WTC11 (cell line): ENCODE data around the gene CNPY3.

ENCODE experiments used
- ESRRA ChIP-seq: sonication (generic); formaldehyde crosslinking; IDR thresholded peaks from 2 replicates; pipeline ENCODE4 v1.8.1; 2022; ENCODE audit warnings: mild to moderate bottlenecking, missing genetic modification reagents, borderline replicate concordance
- MYBL2 ChIP-seq: sonication (generic); formaldehyde crosslinking; IDR thresholded peaks from 2 replicates; pipeline ENCODE4 v1.8.1; 2023; ENCODE audit warnings: mild to moderate bottlenecking, moderate library complexity, missing genetic modification reagents
- SMAD4 ChIP-seq: sonication (generic); formaldehyde crosslinking; IDR thresholded peaks from 2 replicates; pipeline ENCODE4 v1.8.0; 2022; ENCODE audit warnings: mild to moderate bottlenecking, missing genetic modification reagents
- SP1 ChIP-seq: sonication (generic); formaldehyde crosslinking; conservative IDR thresholded peaks from 2 replicates; pipeline ENCODE4 v1.8.1; 2022; ENCODE audit warnings: missing genetic modification reagents
- TEAD1 ChIP-seq: sonication (generic); formaldehyde crosslinking; IDR thresholded peaks from 2 replicates; pipeline ENCODE4 v1.8.0; 2022; ENCODE audit warnings: mild to moderate bottlenecking, missing genetic modification reagents
- ZBTB21 ChIP-seq: sonication (generic); formaldehyde crosslinking; IDR thresholded peaks from 2 replicates; pipeline ENCODE4 v1.8.1; 2023; ENCODE audit warnings: mild to moderate bottlenecking, missing genetic modification reagents, borderline replicate concordance
- ZNF138 ChIP-seq: sonication (generic); formaldehyde crosslinking; conservative IDR thresholded peaks from 2 replicates; pipeline ENCODE4 v1.8.1; 2022; ENCODE audit warnings: mild to moderate bottlenecking, moderate library complexity, missing genetic modification reagents
- TF ChIP-seq, protein P1 (sequence below): sonication (generic); formaldehyde crosslinking; IDR thresholded peaks from 2 replicates; pipeline ENCODE4 v1.8.0; 2023; ENCODE audit warnings: missing genetic modification reagents
- TF ChIP-seq, protein P2 (sequence below): sonication (generic); formaldehyde crosslinking; IDR thresholded peaks from 2 replicates; pipeline ENCODE4 v1.8.0; 2022; ENCODE audit warnings: mild to moderate bottlenecking, missing genetic modification reagents
- TF ChIP-seq, protein P3 (sequence below): fragments of 200-600 bp; IDR thresholded peaks from 2 replicates; pipeline ENCODE4 v1.8.0; 2022; ENCODE audit warnings: antibody characterized with exemption
- TF ChIP-seq, protein P4 (sequence below): sonication (generic); formaldehyde crosslinking; IDR thresholded peaks from 2 replicates; pipeline ENCODE4 v1.8.0; 2022; ENCODE audit warnings: missing genetic modification reagents
- TF ChIP-seq, protein P5 (sequence below): sonication (generic); formaldehyde crosslinking; IDR thresholded peaks from 2 replicates; pipeline ENCODE4 v1.8.1; 2022; ENCODE audit warnings: mild to moderate bottlenecking, moderate library complexity, missing genetic modification reagents
- TF ChIP-seq, protein P6 (sequence below): sonication (generic); formaldehyde crosslinking; IDR thresholded peaks from 2 replicates; pipeline ENCODE4 v1.8.0; 2022; ENCODE audit warnings: mild to moderate bottlenecking, missing genetic modification reagents
- TF ChIP-seq, protein P7 (sequence below): sonication (generic); formaldehyde crosslinking; IDR thresholded peaks from 2 replicates; pipeline ENCODE4 v1.8.1; 2023; ENCODE audit warnings: mild to moderate bottlenecking, missing genetic modification reagents, borderline replicate concordance

DNA sequence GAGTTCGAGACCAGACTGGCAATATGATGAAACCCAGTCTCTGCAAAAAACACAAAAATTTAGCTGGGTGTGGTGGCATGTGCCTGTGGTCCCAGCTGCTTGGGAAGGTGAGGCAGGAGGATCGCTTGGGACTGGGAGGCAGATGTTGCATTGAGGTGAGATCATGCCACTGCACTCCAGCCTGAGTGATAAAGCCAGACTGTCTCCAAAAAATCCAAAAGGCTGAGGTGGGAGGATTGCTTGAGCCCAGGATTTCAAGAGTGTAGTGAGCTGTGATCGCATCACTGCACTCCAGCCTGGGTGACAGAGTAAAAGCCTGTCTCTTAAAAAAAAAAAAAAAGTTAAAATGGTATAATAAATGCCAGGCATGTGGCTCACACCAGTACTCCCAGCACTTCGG lies 14.7 kb upstream of the CNPY3 start:
- TF ChIP-seq SP1 (CRISPR knock-in tag), result no peak
- no peak for TF ChIP-seq ESRRA
- TF ChIP-seq, protein P1, sequence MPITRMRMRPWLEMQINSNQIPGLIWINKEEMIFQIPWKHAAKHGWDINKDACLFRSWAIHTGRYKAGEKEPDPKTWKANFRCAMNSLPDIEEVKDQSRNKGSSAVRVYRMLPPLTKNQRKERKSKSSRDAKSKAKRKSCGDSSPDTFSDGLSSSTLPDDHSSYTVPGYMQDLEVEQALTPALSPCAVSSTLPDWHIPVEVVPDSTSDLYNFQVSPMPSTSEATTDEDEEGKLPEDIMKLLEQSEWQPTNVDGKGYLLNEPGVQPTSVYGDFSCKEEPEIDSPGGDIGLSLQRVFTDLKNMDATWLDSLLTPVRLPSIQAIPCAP, result no peak
- TF ChIP-seq MYBL2, result no peak
- TF ChIP-seq, protein P2, sequence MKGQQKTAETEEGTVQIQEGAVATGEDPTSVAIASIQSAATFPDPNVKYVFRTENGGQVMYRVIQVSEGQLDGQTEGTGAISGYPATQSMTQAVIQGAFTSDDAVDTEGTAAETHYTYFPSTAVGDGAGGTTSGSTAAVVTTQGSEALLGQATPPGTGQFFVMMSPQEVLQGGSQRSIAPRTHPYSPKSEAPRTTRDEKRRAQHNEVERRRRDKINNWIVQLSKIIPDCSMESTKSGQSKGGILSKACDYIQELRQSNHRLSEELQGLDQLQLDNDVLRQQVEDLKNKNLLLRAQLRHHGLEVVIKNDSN (CRISPR knock-in tag), result no peak
- TF ChIP-seq, protein P3, sequence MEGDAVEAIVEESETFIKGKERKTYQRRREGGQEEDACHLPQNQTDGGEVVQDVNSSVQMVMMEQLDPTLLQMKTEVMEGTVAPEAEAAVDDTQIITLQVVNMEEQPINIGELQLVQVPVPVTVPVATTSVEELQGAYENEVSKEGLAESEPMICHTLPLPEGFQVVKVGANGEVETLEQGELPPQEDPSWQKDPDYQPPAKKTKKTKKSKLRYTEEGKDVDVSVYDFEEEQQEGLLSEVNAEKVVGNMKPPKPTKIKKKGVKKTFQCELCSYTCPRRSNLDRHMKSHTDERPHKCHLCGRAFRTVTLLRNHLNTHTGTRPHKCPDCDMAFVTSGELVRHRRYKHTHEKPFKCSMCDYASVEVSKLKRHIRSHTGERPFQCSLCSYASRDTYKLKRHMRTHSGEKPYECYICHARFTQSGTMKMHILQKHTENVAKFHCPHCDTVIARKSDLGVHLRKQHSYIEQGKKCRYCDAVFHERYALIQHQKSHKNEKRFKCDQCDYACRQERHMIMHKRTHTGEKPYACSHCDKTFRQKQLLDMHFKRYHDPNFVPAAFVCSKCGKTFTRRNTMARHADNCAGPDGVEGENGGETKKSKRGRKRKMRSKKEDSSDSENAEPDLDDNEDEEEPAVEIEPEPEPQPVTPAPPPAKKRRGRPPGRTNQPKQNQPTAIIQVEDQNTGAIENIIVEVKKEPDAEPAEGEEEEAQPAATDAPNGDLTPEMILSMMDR, result no peak
- no peak for TF ChIP-seq TEAD1 (CRISPR knock-in tag)
- TF ChIP-seq, protein P4, sequence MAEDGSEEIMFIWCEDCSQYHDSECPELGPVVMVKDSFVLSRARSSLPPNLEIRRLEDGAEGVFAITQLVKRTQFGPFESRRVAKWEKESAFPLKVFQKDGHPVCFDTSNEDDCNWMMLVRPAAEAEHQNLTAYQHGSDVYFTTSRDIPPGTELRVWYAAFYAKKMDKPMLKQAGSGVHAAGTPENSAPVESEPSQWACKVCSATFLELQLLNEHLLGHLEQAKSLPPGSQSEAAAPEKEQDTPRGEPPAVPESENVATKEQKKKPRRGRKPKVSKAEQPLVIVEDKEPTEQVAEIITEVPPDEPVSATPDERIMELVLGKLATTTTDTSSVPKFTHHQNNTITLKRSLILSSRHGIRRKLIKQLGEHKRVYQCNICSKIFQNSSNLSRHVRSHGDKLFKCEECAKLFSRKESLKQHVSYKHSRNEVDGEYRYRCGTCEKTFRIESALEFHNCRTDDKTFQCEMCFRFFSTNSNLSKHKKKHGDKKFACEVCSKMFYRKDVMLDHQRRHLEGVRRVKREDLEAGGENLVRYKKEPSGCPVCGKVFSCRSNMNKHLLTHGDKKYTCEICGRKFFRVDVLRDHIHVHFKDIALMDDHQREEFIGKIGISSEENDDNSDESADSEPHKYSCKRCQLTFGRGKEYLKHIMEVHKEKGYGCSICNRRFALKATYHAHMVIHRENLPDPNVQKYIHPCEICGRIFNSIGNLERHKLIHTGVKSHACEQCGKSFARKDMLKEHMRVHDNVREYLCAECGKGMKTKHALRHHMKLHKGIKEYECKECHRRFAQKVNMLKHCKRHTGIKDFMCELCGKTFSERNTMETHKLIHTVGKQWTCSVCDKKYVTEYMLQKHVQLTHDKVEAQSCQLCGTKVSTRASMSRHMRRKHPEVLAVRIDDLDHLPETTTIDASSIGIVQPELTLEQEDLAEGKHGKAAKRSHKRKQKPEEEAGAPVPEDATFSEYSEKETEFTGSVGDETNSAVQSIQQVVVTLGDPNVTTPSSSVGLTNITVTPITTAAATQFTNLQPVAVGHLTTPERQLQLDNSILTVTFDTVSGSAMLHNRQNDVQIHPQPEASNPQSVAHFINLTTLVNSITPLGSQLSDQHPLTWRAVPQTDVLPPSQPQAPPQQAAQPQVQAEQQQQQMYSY (CRISPR knock-in tag), result no peak
- no peak for TF ChIP-seq ZBTB21 (CRISPR knock-in tag)
- TF ChIP-seq, protein P5, sequence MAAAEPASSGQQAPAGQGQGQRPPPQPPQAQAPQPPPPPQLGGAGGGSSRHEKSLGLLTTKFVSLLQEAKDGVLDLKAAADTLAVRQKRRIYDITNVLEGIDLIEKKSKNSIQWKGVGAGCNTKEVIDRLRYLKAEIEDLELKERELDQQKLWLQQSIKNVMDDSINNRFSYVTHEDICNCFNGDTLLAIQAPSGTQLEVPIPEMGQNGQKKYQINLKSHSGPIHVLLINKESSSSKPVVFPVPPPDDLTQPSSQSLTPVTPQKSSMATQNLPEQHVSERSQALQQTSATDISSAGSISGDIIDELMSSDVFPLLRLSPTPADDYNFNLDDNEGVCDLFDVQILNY (CRISPR knock-in tag), result no peak
- TF ChIP-seq, protein P6, sequence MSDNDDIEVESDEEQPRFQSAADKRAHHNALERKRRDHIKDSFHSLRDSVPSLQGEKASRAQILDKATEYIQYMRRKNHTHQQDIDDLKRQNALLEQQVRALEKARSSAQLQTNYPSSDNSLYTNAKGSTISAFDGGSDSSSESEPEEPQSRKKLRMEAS (CRISPR knock-in tag), result no peak
- TF ChIP-seq, protein P7, sequence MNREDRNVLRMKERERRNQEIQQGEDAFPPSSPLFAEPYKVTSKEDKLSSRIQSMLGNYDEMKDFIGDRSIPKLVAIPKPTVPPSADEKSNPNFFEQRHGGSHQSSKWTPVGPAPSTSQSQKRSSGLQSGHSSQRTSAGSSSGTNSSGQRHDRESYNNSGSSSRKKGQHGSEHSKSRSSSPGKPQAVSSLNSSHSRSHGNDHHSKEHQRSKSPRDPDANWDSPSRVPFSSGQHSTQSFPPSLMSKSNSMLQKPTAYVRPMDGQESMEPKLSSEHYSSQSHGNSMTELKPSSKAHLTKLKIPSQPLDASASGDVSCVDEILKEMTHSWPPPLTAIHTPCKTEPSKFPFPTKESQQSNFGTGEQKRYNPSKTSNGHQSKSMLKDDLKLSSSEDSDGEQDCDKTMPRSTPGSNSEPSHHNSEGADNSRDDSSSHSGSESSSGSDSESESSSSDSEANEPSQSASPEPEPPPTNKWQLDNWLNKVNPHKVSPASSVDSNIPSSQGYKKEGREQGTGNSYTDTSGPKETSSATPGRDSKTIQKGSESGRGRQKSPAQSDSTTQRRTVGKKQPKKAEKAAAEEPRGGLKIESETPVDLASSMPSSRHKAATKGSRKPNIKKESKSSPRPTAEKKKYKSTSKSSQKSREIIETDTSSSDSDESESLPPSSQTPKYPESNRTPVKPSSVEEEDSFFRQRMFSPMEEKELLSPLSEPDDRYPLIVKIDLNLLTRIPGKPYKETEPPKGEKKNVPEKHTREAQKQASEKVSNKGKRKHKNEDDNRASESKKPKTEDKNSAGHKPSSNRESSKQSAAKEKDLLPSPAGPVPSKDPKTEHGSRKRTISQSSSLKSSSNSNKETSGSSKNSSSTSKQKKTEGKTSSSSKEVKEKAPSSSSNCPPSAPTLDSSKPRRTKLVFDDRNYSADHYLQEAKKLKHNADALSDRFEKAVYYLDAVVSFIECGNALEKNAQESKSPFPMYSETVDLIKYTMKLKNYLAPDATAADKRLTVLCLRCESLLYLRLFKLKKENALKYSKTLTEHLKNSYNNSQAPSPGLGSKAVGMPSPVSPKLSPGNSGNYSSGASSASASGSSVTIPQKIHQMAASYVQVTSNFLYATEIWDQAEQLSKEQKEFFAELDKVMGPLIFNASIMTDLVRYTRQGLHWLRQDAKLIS (CRISPR knock-in tag), result no peak
- no peak for TF ChIP-seq ZNF138 (CRISPR knock-in tag)
- no peak for TF ChIP-seq SMAD4 (CRISPR knock-in tag)
